NCI-H1105 treated with DMSO at 0.1 percent for 48 hours (cell line): ENCODE data around the gene NTRK2.

Source experiments
- DNase-seq: peaks from one replicate; lab custom pipeline; 2025; lab: John Stamatoyannopoulos, UW

NTRK2 gene

DNA sequence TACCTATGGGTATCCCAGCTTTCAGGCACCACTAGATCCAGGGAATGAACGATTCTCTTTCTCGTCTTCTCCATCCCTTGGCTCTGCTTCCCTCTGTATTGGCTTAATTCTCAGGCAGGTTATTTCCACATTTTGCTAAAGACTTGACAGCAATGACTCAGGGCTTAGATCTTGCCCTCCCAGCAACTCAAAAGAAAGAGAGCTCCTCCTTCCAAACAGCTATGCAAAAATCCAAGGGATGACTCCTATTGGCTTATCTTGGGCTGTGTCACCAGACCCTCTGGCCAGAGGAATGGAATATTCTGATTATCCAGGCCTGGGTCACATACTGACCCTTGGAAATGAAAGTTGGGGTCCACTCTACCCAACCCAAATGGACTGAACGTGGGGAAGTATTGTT is 270.2 kb downstream of the NTRK2 start:
- DNase-seq: no peak

DNA sequence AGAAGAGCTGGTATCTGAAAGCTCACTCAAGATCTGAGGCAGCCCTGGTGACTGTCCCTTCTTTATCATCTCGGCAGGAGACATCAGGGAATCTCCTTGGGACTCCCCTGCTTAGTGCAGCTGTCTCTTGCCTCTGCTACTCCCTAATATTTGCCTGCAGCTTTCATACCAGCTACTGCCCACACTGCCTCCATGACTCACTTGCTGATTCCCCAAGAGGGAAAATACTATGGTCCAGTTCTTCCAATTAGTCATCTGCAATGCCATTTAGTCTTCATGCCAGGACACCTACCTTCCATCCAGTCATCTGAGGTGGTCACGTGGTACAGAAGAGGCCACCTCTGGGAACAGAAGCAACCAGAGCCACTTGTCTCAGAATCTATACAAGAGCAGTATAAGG is 270.8 kb downstream of the NTRK2 start:
- no peak for DNase-seq

DNA sequence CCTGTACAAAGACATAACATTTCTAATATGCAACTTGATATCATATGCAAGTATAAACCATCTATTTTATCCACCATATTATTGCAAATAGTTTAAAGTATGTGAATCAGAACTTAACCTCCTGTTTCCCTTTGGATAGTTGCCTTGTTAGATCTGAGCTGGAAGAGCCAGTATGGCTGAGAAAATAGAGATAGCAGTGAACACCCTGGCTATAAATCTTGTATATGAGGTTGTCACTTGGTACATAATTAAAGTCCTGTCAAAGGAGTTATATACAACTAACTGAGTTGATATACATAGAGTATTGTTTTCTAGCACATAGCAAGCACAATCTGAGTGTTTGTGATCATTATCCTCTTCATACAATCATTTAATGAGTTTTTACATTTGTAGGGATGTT is 272.3 kb downstream of the NTRK2 start:
- DNase-seq: no peak

DNA sequence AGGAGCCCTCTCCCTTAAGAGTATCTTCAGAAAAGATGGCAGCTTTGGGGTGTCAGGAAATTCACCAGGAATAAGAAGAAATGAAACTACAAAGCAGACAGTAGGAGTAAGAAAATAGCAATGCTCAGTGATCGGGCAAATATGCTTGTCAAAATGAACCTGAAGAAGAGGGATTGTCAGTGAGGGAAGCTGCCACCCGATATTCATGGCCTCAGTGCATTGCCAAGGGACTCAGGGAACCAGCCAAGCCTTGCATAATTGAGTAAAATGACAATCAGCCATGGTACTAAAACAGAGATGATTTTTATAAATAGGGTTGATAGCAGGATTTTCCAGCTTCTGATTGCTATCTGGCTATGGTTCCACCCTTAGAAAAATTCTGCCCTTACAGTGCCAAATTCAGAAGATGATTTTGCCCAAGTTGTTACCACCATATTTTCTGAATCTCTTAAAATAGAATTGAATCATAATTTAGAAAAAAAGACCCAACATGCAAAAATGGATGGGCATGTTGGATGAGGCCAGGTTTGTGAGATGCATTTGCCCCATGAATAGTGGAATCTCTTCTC is 274.0 kb downstream of the NTRK2 start:
- DNase-seq: no peak

DNA sequence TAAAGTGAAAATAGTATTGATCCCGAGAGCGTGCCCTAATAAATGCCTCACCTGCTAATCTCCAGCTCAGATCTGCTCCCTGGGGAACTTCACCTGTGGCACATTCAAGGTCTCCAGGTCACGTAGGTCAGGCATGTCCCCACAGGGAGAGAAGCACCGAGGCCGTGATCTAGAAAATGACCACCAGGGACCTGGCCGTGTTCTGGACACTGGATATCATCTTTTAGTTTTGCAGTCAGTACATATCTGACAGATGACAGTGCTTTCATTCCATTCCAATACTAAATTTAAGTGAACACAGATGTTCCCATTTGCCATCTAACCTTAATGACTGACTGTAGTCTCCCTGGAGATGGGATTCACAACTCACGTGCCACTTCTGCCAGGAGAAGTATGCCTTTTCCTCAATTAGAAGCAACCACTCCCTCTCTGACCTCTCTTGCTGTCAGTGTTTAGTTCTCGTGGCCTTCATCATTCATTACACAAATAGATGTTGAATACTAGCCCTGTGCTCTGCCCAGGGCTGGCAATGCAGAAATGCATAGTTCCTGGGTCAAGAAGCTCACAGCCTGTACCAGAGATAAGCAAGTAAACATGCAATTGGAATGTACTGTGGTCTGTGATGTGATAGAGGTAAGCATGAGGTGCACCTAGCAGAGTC is 276.5 kb downstream of the NTRK2 start:
- no peak for DNase-seq

DNA sequence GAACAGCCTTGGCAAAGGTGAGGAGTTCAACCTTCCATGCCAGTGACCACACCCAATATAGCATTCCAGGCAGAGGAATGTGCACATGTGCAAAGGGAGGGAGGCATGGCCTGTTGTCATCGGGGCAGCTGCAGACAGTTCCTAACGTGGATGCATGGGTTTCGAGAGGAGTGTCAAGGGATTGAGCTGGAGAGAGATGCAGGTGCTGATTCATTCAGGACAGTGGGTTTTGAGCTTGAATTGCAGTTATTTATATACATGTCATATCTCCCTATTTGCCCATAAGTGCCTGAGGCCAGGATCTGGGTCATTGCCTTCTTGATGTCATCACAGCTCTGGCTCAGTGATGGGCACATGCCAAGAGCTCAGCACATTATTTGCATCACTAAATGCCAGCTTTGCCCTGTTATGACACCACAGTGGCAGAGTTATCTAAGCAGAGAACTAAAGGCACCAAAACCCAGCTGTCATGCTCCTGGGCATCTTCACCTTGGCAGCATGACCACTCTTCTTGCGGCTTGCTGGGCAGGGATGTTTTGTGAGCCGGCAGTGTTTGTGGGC is 278.0 kb downstream of the NTRK2 start:
- DNase-seq: no peak

DNA sequence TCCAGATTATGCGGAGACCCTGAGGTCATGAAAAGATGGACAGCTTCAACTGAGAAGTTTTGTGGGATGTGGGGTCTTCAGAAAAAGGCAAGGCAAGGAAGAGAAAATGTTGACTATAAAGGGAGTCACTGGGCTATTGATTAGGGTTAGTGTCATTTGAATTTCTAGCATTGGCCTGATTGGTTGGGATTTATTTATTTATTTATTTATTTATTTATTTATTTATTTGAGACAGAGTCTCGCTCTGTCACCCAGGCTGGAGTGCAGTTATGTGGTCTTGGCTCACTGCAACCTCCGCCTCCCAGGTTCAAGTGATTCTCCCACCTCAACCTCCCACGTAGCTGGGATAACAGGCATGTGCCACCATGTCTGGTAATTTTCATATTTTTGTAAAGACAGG is 279.7 kb downstream of the NTRK2 start:
- DNase-seq: no peak

DNA sequence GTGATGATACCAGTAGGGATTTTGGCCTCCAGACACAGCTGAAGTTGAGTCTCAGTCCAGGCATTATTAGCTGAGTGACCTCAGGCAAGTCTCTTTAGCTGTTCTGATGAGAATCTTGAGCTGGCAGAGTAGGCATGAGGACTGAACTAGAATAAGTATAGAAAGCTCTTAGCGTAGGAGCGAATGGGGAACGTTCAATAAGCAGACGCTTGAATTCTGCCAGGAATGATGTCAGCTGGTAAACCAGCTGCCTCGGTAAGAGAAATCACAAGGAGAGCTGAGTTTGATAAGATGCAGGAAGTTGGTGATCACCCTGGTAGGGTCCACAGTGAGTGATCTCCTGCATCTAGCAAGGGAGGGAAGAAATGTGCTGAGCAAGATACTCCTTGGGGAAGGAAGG is 280.4 kb downstream of the NTRK2 start:
- no peak for DNase-seq

DNA sequence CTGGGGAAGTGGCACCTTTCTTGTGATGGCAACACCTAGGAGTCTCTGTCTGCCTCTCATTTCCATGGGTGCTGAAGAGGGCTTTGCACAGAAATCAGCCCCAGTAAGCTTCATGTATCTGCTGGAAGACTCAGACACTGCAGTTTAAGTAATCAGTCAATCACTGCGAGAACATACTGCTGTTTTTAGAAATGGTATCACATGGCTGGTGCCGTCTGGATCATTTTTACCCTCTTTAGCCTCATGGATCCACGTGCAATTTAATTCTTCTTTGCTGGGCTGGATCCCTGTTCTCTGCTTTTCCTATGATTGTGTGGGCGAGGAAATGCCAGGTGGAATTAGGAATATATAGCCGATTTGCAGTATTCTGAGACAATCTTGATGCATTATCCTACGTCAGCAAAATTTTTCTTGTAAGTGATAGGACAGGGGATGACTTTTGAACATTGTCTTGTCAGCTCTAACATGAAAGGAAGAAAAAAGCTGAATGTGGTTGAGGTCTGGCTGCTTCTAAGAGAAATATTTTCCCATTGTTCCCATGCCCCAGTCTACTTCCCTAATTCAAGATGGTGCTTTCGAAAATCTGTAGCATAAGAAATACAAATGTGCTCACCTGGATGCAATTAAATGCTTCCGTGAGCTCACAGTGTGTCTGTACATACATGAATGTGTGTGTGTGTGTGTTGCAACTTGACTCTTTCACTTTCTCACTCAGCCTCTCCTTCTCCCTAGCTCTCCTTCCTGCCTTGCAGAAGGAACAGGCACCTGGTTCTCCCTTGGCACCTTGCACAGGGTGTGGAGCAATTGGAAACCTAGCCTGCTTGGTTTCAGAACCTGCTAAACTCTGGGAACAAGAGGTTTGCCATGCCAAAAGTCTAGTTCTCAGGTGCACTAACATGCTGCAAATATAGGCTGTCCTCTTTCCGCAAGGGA is 281.6 kb downstream of the NTRK2 start:
- no peak for DNase-seq

DNA sequence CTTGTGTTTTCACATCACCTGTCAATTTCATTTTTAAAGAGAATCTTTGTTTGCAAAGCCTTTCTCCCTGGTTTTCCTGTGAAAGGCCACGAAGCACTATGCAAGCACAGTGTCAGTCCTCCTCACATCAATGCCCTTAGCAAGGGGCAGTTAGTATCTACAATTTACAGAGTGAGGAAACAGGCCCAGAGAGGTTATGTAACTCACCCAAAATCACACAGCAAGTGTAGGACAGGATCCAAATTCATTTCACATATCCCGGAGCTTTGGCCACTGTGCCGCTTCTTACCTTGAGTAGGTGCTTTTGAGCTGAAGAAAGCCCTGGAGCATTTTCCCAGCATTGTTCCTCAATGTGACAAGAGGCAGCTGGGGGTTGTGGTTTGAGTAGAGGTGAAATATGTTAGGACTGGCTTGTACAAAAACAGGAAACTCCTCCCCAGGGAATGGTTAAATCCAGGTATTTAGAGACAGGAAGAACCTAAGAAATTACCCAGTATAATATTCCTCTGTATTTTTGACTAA is 283.8 kb downstream of the NTRK2 start:
- no peak for DNase-seq

DNA sequence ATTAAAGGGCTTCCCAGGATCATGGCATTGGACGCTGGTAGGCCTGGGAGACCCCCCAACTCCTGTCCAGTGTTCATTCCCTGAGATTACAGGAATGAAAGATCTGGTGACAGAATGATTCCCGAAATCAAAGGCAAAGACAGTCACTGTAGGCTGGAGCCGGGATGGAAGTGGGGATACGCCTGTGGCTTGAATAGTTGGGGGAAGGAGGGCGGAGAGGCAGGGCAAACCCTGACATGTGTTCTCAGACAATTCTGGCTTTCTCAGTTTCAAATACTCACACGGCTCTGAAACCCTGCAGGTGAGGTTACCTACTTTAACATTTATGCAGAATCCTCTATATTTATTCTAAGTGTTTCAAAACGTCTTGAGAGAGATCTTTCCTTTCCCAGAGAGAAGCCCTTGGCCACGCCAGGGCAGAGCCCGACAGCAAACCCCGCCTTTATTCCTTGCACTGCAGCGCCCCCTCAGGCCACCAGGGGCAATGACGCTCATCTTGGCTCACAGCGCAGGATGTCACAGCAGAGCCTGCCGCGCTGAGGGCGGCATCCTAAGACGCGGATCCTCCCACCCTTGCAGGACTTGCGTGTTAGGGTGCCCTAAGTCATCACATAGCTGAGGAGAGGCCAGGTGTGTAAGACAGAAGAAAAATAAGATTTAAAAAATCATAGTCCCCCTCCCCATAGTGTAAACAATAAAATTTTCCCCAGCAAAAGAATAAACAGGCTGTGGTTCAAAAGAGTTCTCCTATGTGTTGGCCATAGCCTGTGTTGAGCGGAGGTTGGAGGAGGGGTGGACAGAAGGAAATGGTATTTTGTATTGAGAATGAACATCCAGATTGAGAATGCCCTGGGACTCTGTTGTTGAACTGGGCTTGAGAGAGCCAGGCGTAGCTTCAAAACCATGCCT is 284.5 kb downstream of the NTRK2 start:
- peak; percentile 64 for DNase-seq

DNA sequence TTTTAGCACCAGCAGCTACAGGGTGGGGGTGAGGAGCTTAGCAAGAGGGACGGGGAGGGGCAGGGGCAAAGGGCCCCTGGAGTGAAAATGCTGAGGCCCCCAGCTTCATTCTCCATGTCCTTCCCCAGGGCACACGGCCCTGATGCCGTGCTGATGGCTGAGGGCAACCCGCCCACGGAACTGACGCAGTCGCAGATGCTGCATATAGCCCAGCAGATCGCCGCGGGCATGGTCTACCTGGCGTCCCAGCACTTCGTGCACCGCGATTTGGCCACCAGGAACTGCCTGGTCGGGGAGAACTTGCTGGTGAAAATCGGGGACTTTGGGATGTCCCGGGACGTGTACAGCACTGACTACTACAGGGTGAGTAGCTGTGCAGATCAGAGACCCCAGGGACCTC is 285.6 kb downstream of the NTRK2 start:
- no peak for DNase-seq

DNA sequence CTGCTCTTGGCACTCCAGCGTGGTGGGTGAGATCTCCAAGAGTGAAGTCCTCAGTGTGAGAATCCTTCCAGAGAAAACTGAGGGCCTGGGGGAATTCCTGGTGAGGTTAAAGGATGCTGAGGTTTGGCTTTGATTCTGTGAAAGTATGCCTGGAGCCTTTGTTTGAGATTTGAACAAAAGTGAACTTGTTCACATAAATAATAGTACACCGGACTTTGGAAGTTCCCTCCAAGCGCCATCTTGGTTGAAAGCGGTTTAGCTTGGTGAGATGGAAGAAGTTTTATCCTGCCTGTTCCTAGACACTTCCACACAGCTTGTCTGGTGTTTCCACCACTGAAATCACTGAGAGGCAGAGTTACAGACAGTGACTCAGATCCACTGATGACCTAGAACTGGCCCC is 286.4 kb downstream of the NTRK2 start:
- DNase-seq: no peak

DNA sequence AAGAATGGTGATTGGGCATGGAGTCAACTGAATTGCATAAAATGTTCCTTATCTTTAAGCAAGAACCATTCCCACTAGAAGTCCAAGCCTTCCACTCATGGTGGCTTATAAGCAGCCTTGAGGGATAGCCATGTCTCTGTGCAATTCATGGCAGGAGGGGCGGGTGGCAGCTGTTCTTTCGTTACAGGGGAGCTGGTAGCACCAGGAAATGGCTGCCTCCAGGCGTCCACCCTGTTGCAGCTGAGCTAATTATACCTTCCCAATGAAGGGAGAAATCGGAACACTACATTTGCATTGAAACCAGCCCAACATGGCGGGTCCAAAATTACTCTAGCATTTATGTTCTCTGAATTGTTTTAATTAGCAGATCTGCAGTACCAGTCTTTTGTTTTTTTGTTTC is 289.8 kb downstream of the NTRK2 start:
- no peak for DNase-seq

DNA sequence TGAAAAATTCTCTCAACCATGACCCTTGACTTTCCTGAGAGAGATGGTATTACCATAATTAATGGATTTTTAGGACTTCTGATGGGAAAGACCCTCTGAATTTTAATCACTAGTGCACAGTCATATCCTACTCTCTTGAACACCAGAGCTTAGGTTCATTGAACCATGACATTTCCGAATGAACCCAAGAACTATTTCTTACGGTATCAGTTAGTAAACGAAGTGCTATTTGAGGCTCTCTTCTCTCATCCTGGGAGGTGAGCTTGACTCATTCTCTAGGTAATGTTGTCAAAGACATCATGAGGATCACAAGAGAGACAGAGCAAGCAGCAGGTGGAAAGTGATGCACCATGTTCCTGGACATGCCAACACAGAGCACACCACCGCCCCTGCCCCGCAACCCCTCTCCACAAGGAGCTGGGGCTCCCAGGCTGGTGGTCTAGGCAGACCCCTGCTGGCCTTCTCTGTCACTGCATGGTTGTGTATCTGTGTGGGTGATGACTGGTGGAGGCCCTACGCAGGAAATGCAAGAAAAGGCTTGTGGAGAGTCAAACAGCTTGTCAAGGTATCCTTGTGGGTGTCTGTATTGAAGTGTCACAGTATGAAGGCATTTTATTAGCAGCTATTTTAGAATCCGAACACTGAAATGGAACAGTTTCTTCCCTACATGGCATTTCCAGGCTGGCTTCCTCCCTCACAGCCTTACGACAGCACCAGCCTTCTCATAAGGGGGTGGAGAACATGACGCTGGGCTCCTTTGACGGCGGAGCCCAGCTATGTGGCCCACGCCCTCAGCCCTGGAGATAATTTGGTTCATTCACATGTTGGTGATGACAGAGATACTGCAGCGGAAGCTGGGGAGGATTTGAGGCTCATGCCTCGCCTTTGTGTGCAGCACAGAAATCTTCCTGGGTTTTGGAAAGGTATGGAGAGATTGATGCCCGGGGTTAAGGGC is 297.6 kb downstream of the NTRK2 start:
- no peak for DNase-seq

DNA sequence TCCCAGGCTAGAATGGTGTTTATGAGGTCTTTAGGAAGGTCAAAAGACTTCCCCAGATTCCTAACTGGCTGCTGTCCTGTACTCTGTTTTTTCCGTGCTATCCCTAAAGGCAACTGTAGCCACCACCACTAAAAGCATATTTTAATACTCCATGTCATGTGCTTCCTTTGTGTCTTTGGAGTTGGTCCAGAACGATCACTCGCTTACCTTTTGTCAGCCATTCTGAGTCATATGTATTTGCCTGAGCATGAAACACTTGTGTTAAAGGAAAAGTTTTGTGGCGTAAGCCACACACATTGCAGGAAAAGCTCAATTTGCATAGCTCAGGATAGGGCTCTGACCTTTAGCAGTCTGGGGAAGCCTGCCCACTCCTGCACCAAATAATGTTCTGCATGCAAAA is 299.6 kb downstream of the NTRK2 start:
- no peak for DNase-seq

DNA sequence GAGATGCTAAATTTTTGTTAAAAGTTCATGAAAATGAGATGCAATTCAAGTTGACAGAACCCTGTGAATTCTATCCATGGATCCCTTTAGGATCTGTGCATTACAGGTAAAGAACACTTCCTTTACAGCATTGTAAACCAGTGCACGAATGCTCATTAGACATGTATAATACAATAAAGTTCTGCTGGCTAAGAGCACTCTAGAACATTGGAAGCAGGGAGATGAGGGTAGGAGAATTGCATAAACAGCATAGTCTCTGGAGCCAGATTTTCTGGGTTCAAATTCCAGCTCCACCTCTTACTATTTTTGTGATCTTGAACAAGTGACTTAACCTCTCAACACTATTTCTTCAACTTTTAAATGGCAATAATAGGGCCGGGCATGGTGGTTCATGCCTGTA is 300.2 kb downstream of the NTRK2 start:
- no peak for DNase-seq

DNA sequence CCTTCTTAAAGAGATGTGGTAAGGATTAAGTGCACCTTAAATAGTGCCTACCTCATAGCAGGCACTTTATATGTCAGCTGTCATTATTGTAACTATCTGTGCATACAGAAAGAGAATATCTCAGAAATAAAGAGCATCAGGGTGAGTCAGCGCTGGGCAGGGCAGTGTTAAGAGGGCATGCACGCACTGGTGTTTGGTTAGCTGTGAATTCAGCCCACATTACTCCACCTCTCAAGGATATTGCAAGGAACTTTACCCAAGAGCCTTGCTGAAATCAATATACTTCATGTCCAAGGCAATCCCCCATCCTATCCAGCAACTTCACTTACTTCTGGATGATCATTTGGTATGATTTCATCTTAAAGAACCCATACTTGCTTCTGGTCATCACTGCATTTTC is 300.9 kb downstream of the NTRK2 start:
- DNase-seq: no peak

DNA sequence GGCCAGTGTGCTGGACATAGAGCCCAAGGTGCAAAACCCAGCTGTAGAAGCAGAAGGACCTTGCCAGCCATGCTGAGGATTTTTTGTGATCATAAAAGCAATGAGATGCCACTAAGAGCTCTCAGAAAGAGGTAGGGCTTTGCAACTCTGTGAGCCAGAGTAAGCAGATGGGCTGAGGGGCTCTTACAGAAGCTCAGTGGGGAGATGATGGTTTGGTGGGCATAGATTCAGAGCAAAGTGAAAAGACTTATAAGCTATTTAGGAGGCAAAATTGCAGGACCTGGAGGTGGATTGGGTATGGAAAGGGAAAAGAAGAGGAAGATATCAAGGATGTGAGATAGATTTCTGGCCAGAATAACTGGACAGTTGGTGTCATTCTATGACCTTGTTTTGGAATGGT is 302.0 kb downstream of the NTRK2 start:
- no peak for DNase-seq

DNA sequence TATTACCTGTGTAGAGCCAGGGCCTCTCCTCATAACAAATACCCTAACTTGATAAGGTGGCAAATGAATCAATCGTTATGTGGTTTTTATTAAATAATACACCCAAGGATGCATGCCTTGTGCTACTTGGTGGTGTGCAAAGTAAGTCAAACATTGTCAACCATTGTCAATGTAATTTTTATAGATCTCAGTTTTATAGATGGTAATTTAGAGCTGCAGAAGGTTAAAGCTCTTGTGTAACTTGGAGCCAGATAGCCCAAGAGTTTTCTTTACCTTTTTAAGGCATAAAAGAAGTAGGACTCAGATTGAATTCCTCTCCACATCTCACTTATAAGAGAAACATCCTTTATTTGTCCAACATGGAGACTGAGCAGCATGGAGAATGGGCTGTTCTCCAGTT is 304.7 kb downstream of the NTRK2 start:
- no peak for DNase-seq
